Femur (tissue), 1 donor: Measurements from ENCODE around the gene SPRYD3.
"Not testable (repeated sequence)": the region's sequence is repeated elsewhere in the genome, so short reads cannot be mapped to it uniquely, and the experiment has no call there.

Experiments used
- DNase-seq: peaks from one replicate; pipeline ENCODE4 v3.0.0-alpha.2; 2017

The SPRYD3 gene

GRCh38 chr12:53049571-53050318 is 29.4 kb downstream of the SPRYD3 start, which contains the start of gene TNS2:
Gene TNS2, plus strand, starts transcription at chr12:53050065. Its CDS starts 121 bp downstream, at chr12:53050186.
- peak; percentile 87 for DNase-seq

GRCh38 chr12:53048780-53049401 is 30.3 kb downstream of the SPRYD3 start:
- DNase-seq, result peak; percentile 86

- DNase-seq, result peak; percentile 86
These were observed 31.0 kb downstream of the SPRYD3 start for GRCh38 chr12:53048033-53048779.

DNA sequence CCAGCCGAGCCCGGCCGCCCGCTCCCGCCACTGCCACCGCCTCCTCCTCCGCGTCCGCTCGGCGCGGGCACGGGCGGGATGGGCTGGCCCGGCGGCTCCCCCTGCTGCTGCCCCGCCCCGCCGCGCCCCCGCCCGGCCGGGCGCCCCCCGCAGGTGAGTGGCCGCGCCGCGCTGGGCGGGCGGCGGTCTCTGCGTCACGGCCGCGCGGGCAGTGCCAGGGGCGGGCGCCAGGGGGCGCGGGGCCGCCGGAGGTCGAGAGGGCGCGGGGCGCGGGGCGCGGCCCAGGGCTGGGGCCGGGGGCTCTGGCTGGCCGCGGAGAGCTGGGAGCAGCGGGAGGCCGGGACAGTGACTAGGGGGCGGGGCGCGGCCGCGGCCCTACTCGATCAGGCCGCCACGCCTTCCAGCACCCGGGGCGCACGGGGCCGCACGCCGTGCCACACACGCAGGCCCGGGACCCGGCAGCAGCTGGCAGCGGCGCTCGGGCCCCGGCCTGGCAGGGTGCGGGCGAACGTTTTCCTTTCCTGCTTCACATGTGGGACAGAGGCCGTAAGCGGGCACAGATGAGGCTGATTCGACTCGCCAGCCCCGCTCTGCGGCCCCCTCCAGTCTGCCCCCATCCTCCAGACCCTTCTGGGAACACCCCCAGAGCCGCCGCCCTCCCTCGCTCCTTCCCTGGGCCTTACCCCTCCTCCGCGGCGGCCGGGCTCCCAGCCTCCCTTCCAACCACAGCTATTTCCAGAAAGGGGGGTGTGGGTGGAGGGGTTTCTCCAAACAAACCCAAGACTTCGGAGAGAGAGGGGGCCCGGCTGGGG is 31.8 kb downstream of the SPRYD3 start:
- DNase-seq, result peak; percentile 95

DNA sequence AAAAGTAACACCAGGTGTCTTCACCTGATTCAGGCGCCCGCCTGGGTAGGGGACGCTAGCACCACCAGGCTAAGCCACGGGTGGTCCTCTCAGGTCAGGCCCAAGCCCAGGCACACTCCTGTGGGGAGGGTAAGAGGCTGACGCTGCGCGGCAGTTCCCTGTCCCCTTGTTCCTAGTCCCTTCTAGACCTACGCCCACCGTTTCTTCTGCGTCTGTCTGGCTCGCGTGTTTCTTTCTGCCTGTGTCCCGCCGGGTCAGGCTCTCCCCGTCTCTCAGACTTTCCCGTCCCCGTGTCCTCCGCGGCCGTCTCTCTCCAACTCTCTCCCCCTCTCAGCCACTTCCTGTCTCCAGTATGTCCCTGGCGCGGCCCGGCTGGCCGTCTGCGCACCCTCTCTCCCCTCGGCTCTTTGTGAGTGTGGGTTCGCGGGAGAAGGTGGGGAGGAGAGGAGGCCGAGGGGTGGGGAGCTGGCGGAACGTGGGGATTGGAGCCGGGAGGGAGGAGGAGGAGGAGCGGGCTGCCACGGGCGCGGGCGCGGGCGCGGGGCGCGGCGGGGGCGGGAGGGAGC is 32.5 kb downstream of the SPRYD3 start:
- peak; percentile 94 for DNase-seq

- peak; percentile 86 for DNase-seq
These were observed 33.5 kb downstream of the SPRYD3 start for GRCh38 chr12:53045696-53046045.

DNA sequence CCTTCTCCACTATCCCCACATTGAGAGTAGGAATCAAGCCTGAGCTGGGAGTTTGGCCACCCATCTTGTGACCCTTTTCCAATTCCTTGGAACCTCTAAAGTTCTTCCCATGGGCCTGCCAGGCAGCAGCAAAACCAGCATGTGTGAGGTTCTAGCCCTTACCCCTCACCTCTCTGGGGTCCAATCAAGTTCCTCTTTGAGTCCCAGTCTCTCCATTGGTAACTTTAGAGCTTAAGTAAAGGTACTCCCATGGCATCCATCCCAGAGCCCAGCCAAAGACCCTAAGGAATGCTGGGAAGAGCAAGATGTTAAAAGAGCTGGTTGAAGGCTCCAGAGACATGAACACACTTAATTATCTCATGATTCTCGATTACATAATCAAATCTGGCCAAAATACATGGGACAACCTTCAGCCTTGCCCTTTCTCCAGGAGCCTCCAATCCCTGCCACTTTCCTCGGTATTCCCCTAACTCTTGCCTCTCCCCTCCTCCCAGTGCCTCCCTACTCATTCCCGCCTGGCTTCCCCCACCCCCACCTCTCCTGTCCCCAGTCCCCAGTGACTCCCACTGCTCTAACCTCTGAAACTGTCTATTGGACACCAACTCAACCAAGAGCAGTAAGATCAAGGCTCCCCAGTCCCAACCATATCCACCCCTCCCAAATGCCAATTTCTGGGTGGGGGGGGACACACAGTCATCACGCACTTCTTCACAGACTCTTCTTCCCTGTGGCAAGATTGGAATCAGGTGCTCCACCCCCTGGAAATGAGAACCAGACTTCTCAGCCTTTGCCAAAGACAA is 34.1 kb downstream of the SPRYD3 start:
- DNase-seq, result peak; percentile 21

GRCh38 chr12:53044052-53044581 is 35.1 kb downstream of the SPRYD3 start:
- peak; percentile 83 for DNase-seq

DNA sequence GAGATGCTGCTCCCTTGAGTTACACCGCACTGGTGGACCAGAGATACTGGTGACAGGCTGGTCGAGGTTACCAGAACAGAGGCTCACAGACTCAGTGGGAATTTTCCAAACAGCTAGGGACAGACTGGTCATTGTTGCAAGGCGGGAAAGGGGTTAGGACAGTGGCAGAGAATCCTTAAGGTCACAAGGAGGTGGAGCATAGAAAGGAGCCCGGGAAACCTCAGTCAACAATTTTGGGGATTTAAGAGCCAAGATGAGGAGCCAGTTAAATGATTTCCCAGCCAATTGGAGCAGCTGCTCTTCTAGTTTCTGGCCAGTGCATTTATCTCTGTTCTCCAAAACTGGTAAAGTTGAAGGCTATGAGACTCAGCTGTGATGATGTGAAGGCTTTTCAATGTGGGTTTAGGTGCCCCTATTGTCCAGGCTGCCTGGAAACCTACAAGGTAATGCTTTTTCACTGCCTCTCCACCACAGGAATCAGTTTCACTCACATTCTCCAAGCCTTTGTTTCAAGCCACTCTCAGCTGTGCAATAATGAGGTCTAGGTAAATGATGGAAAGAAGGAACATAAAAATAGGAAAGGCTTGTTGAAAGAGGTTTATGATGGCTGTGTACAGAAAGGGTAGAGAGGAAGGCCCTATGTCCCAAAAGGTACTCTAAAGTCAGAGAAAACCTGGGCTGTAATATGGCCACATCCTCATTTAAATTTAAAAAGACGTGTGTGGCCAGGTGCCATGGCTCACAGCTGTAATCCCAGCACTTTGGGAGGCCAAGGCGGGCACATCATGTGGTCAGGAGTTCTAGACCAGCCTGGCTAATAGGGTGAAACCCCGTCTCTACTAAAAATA is 36.4 kb downstream of the SPRYD3 start:
- DNase-seq, result no peak

DNA sequence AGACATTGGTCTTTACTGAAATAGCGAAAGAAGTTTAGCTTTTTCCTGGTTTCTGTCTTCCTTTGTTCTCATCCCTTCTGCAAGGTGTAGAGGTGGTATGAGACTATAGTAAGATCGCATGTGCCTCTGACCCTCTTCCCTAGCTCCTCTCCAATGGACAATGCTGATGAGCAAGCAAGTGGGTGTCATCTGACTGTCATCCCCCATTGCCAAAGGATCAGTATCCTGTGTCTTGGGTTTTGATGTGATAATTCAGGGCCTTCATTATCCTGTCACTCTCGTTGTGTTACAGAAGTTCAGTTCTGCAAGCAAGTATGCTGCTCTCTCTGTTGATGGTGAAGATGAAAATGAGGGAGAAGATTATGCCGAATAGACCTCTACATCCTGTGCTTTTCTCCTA is 39.3 kb downstream of the SPRYD3 start:
- DNase-seq, result no peak

- DNase-seq, result no peak
These were observed 42.4 kb downstream of the SPRYD3 start for GRCh38 chr12:53036802-53037201.

GRCh38 chr12:53034459-53034858 is 44.7 kb downstream of the SPRYD3 start:
- DNase-seq, result no peak

GRCh38 chr12:53033832-53034231 is 45.4 kb downstream of the SPRYD3 start:
- DNase-seq, result not testable (repeated sequence)

DNA sequence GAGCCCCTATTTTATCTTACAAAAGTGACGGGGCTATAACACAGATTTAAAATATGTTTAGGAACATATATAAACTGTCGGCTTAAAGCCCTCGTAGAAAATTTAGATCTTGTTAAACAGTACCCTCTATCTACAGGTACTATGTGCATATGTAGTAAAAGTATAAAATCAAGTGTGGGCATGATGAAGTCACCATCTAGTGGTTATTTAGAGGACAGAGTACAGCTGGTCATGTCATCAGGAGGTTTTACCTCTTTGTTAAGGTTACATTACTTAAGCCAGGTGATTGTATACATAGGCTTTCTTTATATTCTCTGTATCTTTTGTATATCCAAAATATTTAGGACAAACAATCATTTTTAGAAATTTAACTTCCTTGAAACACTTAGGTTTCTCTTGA is 47.6 kb downstream of the SPRYD3 start:
- DNase-seq, result no peak

DNA sequence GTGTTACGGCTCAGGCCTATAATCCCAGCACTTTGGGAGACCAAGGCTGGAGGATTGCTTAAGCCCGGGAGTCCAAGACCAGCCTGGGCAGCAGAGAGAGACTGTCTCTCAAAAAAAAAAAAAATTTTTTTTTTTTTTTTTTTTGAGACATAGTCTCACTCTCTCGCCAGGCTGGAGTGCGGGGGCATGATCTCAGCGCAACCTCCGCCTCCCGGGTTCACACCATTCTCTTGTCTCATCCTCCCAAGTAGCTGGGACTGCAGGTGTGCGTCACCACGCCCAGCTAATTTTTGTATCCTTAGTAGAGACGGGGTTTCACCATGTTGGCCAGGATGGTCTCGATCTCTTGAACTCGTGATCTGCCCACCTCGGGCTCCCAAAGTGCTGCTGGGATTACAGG is 52.2 kb downstream of the SPRYD3 start:
- not testable (repeated sequence) for DNase-seq

DNA sequence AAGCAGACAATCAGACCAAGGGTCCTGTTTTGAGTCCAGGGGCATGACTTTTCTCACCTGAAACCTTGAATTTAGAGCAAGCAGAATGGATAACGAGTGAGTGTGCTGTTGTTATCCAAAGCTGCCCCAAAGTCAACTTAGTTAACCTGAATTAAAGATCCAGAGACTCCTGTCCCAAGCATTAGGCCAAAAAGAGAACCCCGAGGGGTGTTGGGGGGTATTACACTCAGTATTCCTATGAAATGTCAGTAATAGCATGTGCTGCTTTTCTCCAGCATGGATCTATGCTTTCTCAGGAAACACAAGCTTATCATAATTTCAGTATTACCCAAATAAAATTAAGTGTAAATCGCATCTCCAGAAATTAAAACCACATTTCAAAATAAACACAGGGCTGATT is 53.9 kb downstream of the SPRYD3 start:
- no peak for DNase-seq

- no peak for DNase-seq
These were observed 64.5 kb downstream of the SPRYD3 start for GRCh38 chr12:53014709-53015108.
